AG04449 (cell line): ENCODE measurements around the gene UBR4.
"Not testable (repeated sequence)": the region's sequence is repeated elsewhere in the genome, so short reads cannot be mapped to it uniquely, and the experiment has no call there.

ENCODE experiments used
- CTCF ChIA-PET: fragments of 350-600 bp; formaldehyde crosslinking; extraction: SDS; loops from one replicate; lab custom pipeline; 2021; ENCODE audit warnings: antibody characterized with exemption; lab: Yijun Ruan, JAX
- POLR2A ChIA-PET: fragments of 400-600, 350-600 bp; formaldehyde crosslinking; extraction: SDS; loops from one replicate; lab custom pipeline; 2020; ENCODE audit warnings: antibody characterized with exemption, inconsistent platforms; lab: Yijun Ruan, JAX
- DNase-seq: peaks from one replicate; pipeline ENCODE4 v3.0.0-alpha.2; 2010; ENCODE audit warnings: low read depth, low spot score
- H3K4me3 ChIP-seq: 2 replicates; pipeline ENCODE4 v1.5.1; 2011; ENCODE audit warnings: low read depth, mild to moderate bottlenecking, control low read depth, low read length
- CTCF ChIP-seq: IDR thresholded peaks from one replicate; pipeline ENCODE4 v1.5.1; 2011; ENCODE audit warnings: mild to moderate bottlenecking, moderate library complexity, low read length, control low read depth, inconsistent platforms; ENCODE audit not compliant: insufficient read depth; ENCODE audit errors: missing control alignments

Gene UBR4

GRCh38 chr1:19209990-19210771, at the start of gene UBR4:
Gene UBR4 (minus strand): TSS chr1:19210266. CDS start chr1:19210248, 18 bp downstream.
- CTCF ChIA-PET: interaction anchor here (1.2 to 2.9 kb wide), 2 partner anchors 28 to 31 kb away, joined by 3 to 17 read pairs; no protein-coding TSS in a partner anchor
- POLR2A ChIA-PET: interaction anchor here (1.2 kb wide), 1 partner anchor 41 kb away, joined by 3 read pairs; the partner anchor contains the start of gene EMC1
- H3K4me3 ChIP-seq: peak within 1 kb of the TSS; percentile 97
- no peak for TF ChIP-seq CTCF
- DNase-seq: peak; percentile 52

DNA sequence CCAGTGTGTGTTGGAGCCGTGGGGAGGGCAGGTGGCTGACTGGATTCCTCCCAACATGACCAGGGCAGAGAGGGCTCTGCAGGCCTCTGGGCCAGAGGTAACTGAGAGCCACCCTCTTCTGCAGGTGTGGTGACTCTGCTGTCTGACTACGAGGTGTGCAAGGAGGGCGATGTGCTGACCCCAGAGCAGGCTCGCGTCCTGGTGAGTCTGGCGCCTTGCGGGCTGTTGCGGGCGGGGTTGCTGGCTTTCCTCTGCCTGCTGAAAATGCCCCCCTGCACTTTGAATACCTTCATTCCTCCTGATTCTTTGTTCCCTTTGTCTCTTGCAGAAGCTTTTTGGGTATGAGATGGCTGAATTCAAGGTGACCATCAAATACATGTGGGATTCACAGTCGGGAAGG, 48.3 kb upstream of the UBR4 start:
- CTCF ChIA-PET: interaction anchor here (4.9 kb wide), 1 partner anchor 18 kb away, joined by 30 read pairs; no protein-coding TSS in a partner anchor
- POLR2A ChIA-PET: no interaction called here
- no peak for TF ChIP-seq CTCF

DNA sequence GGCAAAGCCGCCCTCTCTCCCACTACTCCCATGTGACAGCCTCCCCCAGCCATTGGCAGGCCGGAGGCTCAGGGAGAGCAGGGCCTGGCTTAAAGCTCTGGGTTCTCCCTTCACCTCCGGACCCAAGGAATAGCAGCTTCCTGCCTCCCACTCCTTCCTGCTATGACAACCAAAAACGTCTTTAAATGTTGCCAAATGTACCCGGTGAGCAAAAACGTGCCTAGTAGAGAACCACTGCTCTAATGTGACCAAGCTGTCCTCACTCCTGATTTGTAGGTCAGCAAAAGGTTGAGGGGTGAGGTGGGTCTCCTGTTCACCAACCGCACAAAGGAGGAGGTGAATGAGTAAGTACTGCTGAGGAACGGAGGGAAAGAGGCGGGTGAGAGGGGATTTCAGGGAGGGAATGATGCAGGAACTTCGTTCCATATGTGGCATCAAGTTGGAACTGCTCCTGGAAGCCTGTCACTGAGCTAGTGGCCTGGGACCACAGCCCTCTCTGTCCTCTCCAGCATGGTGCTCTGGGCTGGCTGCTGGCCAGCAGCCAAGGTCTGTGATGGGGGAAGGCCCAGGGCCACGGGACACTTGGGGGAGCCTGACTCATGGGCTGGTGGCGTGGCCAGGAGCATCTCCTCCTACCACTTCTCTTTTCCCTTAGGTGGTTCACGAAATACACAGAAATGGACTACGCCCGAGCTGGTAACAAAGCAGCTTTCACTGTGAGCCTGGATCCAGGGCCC, 47.3 kb upstream of the UBR4 start:
- DNase-seq: no peak
- CTCF ChIA-PET: interaction anchor here (4.9 kb wide), 1 partner anchor 17 kb away, joined by 30 read pairs; no protein-coding TSS in a partner anchor
- H3K4me3 ChIP-seq: no peak overlapping the region
- TF ChIP-seq CTCF: no peak
- POLR2A ChIA-PET: no interaction called here

More for the DNA sequence above, 48.3 kb upstream of the UBR4 start:
- no peak overlapping the region for H3K4me3 ChIP-seq
- DNase-seq: no peak

- CTCF ChIA-PET: interaction anchor here (4.9 kb wide), 1 partner anchor 15 kb away, joined by 30 read pairs; no protein-coding TSS in a partner anchor
- DNase-seq, H3K4me3 ChIP-seq, POLR2A ChIA-PET: not testable (repeated sequence)
These were observed 46.2 kb upstream of the UBR4 start for GRCh38 chr1:19256301-19256700.

DNA sequence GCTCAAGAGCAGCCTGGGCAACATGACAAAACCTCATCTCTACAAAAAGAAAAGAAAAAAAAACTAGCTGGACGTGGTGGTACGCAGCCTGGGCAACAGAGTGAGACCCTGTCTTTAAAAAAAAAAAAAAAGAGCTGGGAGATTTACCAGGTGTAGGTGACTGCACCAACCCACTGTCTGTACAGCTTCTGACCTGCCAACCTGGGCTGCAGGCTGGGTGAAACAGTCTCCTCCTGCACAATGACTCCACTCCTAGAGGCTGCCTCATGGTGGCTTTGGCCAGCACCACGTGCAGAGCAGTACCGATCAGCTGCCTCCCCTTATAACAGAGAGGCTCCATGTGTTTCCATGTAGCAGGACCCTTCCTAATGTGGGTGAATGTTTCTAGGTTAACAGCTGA, 45.2 kb upstream of the UBR4 start:
- CTCF ChIA-PET: interaction anchor here (1.6 to 4.9 kb wide), 2 partner anchors 14 to 407 kb away, joined by 6 to 30 read pairs; no protein-coding TSS in a partner anchor
- DNase-seq: no peak
- POLR2A ChIA-PET: no interaction called here
- no peak overlapping the region for H3K4me3 ChIP-seq
- no peak for TF ChIP-seq CTCF

DNA sequence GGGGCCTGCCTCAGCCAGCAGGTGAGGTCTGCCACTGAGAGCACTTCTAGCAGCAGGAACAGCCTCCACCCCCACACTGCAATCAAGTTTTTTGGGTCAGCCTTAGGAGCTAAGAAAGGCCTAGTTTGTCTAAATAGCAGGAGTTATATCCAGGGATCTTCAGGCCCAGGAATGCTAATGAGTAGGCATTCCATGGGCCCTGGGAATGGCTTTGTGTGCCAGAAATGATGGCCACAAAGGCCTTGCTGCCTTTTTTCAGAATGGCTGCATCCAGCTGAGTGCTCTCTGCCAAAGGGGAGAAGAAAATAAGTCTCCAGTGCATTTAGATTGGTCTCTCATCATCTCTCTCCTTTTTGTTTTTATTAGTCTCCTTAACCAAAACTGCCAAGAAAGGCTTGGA, 44.4 kb upstream of the UBR4 start:
- POLR2A ChIA-PET: no interaction called here
- CTCF ChIA-PET: interaction anchor here (0.6 to 4.9 kb wide), 5 partner anchors 11 to 408 kb away, joined by 3 to 30 read pairs (median 4); no protein-coding TSS in a partner anchor
- no peak for TF ChIP-seq CTCF
- no peak overlapping the region for H3K4me3 ChIP-seq
- DNase-seq: no peak
